Endothelial cell (in vitro differentiated cells): ENCODE results near the gene OTUD7B. TPM values are rescaled to one million over a fixed set of nuclear protein-coding genes. Genes with fewer than 3 reads are reported as not detected.

Experiments used
- DNase-seq: peaks from one replicate; pipeline ENCODE4 v3.0.0; 2021; ENCODE audit warnings: low spot score
- H3K27ac Mint-ChIP-seq: one replicate; pipeline ENCODE4 v1.8.0; 2021; ENCODE audit warnings: mixed read lengths, inconsistent platforms; ENCODE audit not compliant: unreplicated experiment
- H3K27me3 Mint-ChIP-seq: one replicate; pipeline ENCODE4 v1.8.0; 2021; ENCODE audit warnings: mild to moderate bottlenecking, moderate library complexity, mixed read lengths, inconsistent platforms; ENCODE audit not compliant: unreplicated experiment
- H3K36me3 Mint-ChIP-seq: one replicate; pipeline ENCODE4 v1.8.0; 2021; ENCODE audit warnings: mild to moderate bottlenecking, low read depth, mixed read lengths, inconsistent platforms; ENCODE audit not compliant: unreplicated experiment
- H3K4me1 Mint-ChIP-seq: one replicate; pipeline ENCODE4 v1.8.0; 2021; ENCODE audit warnings: mild to moderate bottlenecking, mixed read lengths, inconsistent platforms; ENCODE audit not compliant: unreplicated experiment
- H3K4me3 Mint-ChIP-seq: one replicate; pipeline ENCODE4 v1.8.0; 2021; ENCODE audit warnings: mild to moderate bottlenecking, mixed read lengths, inconsistent platforms; ENCODE audit not compliant: unreplicated experiment
- H3K9me3 Mint-ChIP-seq: one replicate; pipeline ENCODE4 v1.8.0; 2021; ENCODE audit warnings: mixed read lengths, inconsistent platforms; ENCODE audit not compliant: unreplicated experiment
- total RNA-seq: library from RNA; stranded (reverse); fragmentation: NEBNext Ultra II Directional; extraction: Animal tissue kit (Norgen Biotek cat#: 25700); gene quantifications from one replicate; pipeline ENCODE4 v1.2.1, GENCODE V29; 2021; ENCODE audit not compliant: unreplicated experiment
- TF ChIP-seq, protein P1 (sequence below): fragments of 200-600 bp; sonication (generic); IDR thresholded peaks from one replicate; pipeline ENCODE4 v1.5.0; 2021; ENCODE audit warnings: antibody characterized with exemption; ENCODE audit not compliant: unreplicated experiment

Gene OTUD7B
- total RNA-seq, 1 donor from 2014 or later: 20.4 TPM

DNA sequence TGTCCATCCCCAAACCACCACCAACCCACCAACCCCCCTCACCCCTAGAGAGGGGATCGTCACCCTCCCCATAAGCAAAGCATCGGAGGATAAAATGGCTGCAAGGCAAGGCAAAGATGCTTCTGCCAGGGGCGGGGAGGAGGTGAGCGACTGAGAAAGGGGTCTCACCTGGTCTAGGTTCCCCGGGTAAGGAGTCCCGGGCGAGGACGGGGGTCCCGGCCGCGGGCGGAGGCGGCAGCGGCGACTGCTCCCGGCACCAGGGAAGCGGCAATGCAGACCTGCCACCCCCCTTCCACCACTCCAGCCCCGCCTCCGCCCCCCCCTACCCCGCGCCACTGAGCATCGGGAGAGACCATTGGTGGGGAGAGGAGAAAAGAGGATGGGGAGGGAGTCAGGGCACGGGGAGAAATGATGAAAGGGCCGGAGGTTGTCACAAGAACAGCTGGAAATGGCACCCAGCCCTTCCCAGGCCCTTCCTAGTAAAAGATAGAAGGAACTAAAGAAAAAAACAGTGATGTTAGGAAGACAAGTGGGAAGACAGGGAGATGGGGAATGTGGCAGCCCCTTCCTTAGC, 92.9 kb downstream of the OTUD7B start, which contains the start of gene SV2A:
TSS of gene SV2A (minus strand) at position 274 of the 574 bp plus-strand sequence. CDS start 4,004 bp downstream, outside the sequence.
- TF ChIP-seq, protein P1, sequence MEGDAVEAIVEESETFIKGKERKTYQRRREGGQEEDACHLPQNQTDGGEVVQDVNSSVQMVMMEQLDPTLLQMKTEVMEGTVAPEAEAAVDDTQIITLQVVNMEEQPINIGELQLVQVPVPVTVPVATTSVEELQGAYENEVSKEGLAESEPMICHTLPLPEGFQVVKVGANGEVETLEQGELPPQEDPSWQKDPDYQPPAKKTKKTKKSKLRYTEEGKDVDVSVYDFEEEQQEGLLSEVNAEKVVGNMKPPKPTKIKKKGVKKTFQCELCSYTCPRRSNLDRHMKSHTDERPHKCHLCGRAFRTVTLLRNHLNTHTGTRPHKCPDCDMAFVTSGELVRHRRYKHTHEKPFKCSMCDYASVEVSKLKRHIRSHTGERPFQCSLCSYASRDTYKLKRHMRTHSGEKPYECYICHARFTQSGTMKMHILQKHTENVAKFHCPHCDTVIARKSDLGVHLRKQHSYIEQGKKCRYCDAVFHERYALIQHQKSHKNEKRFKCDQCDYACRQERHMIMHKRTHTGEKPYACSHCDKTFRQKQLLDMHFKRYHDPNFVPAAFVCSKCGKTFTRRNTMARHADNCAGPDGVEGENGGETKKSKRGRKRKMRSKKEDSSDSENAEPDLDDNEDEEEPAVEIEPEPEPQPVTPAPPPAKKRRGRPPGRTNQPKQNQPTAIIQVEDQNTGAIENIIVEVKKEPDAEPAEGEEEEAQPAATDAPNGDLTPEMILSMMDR: no peak

DNA sequence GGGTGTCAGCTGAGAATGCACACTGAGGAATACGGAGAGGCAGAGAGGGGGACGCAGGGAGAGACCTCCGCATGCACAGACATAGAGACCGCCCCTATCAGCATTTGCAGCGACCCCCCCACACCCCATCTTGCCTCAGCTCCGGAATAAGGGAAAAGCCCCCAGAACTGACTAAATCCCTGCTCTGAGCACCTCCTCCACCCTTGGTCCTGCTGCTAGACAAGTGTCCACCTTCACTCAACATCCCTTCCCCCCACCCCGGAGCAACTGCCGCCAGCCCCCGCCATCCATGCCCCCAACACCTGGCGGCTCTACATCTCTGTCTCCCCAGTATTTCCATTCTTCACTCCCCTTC, 93.7 kb downstream of the OTUD7B start:
- TF ChIP-seq, protein P1: no peak
- peaks cover 8% of the 10 kb centered on the region for H3K27me3 Mint-ChIP-seq
- H3K36me3 Mint-ChIP-seq: peaks cover 17% of the 10 kb centered on the region
- no peak overlapping the region for H3K27ac Mint-ChIP-seq
- peaks cover 49% of the 10 kb centered on the region for H3K4me1 Mint-ChIP-seq
- H3K4me3 Mint-ChIP-seq: peak overlapping the region; percentile 70
- no peaks in the 10 kb centered on the region for H3K9me3 Mint-ChIP-seq
- no peak for DNase-seq

More for the DNA sequence above, 92.9 kb downstream of the OTUD7B start, which contains the start of gene SV2A:
- no peaks in the 10 kb centered on the region for H3K9me3 Mint-ChIP-seq
- H3K4me3 Mint-ChIP-seq: peak within 1 kb of the TSS; percentile 70
- H3K4me1 Mint-ChIP-seq: peaks cover 46% of the 10 kb centered on the region
- DNase-seq: peak; percentile 29
- H3K27me3 Mint-ChIP-seq: peaks cover 8% of the 10 kb centered on the region
- peaks cover 13% of the 10 kb centered on the region for H3K36me3 Mint-ChIP-seq
- no peak within 1 kb of the TSS for H3K27ac Mint-ChIP-seq

DNA sequence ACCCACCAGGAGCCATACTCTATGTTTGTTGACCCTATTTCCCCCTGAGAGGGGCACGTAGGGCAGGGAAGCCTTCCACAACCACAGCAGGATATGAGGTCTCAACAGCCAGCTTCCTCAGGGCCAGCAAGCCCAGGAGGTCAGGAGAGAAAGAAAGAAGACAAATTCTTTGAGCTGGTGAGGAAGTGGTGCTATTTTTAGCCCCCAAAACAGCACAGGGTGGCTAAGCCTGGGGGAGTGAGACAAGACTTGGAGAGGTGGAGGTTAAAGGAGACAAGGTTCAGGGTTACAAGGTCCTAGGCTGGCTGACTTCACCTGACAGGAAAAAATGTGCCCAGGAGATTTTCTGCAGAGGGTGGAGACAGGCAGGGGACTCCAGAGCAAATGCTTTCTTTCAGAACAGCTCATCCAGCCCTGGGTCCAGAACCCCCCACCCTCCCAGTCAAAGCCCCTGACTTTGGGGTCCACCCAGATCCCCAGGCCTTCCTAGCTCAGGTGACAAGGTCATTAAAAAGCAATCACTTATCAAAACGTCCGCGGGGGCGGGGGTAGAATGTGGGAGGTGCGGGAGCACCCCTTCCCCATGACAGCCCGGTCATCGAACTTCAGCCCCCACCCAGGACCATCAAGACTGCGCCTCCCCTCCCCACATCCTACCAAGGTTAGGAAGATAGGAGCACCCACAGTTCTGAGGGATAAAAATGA, 94.2 kb downstream of the OTUD7B start:
- Mint-ChIP-seq H3K36me3 (peaks cover 18% of the 10 kb centered on the region), H3K4me1 (peaks cover 54% of the 10 kb centered on the region), H3K27ac (peak overlapping the region; percentile 22), H3K27me3 (peaks cover 9% of the 10 kb centered on the region), H3K9me3 (no peaks in the 10 kb centered on the region), H3K4me3 (peak overlapping the region; percentile 87)
- TF ChIP-seq, protein P1: no peak
- no peak for DNase-seq

DNA sequence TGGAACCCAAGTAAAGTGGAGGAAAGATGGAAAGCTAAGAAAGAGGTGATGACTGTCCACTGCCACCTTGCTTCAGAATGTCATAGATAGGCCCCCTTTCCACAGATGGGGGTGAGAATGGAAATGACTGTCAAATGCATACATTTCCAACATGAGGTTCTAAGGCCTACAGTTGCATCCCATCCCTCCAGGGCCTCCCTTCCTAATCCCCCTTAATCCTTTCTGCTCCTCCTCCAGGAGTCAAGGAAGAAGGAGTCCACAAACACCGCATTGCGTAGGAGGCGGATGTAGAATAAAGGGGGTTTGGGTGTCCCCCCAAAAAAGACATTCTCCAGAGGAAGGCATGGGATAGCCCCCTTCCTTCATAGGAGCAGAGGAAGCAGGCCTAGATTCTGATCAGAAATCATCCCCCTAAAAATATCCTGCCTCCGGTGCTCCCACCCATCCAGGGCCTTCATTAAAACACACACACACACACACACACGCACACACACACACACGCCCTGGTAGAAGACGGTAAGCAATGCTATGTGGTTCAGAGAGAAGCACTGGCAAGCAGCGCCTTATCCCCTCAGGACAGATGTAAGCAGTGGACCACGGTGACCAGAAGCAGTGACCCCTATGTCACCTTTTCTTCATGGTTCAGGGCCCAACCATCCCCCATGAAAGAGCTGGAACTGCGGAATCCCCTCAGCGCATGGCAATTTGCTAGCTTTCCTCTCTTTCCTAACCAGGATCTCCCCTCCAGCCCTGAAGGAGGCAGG, 94.9 kb downstream of the OTUD7B start:
- peaks cover 56% of the 10 kb centered on the region for H3K4me1 Mint-ChIP-seq
- H3K27me3 Mint-ChIP-seq: peaks cover 12% of the 10 kb centered on the region
- H3K36me3 Mint-ChIP-seq: peaks cover 18% of the 10 kb centered on the region
- TF ChIP-seq, protein P1: no peak
- peak overlapping the region; percentile 87 for H3K4me3 Mint-ChIP-seq
- peak overlapping the region; percentile 22 for H3K27ac Mint-ChIP-seq
- H3K9me3 Mint-ChIP-seq: no peaks in the 10 kb centered on the region
- DNase-seq: no peak

DNA sequence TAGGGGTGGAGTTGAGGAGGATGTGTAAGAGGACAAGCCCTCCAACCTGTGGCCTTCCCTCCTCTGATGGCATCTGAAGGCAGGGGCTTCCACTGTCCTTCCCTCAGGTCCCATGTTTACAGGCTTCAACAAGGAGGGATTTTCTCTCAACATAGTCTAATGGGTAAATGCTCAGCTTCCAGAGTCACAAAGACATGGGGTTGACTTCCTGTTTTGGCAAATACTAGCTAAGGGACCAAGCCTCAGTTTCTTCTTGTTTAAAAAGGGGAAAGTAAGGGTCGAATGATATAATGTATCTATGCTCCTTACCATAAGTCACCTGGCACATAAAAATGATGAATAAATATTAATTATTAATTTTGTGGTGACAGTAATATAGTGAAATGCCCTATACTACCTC, 96.0 kb downstream of the OTUD7B start:
- no peak overlapping the region for H3K4me3 Mint-ChIP-seq
- TF ChIP-seq, protein P1: no peak
- H3K27ac Mint-ChIP-seq: no peak overlapping the region
- DNase-seq: no peak
- peaks cover 18% of the 10 kb centered on the region for H3K36me3 Mint-ChIP-seq
- peaks cover 12% of the 10 kb centered on the region for H3K27me3 Mint-ChIP-seq
- H3K9me3 Mint-ChIP-seq: no peaks in the 10 kb centered on the region
- H3K4me1 Mint-ChIP-seq: peaks cover 56% of the 10 kb centered on the region
